ENCODE data around the gene ECT2.

Gene ECT2

DNA sequence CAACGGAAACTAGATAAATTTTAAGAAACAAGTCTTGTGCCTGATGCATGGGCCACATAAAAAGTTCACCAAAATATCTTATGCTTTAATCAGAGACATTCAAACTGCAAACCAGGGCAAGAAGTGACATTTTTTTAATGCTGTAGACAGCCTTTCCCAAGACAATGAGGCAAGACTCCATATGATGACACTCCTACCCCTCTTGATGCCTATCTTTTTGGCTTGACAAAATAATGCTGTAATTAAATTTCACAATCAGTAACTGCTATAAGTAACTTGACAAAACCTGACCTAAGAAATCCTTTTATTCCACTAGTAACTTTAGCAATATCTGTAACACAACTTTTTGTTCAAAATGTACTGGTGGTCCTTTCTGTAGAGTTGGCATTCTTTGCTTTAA, 48.7 kb downstream of the ECT2 start:
- DNase-seq (ENCODE audit: extremely low spot score): no peak
- TF ChIP-seq LEF1 (IDR thresholded peaks at IDR 0.05; ENCODE audit: borderline replicate concordance) (no peak), SP1 (IDR thresholded peaks at IDR 0.05) (no peak), BHLHE40 (IDR thresholded peaks at IDR 0.05; ENCODE audit: borderline replicate concordance) (no peak), CTBP1 (IDR thresholded peaks at IDR 0.05; ENCODE audit: borderline replicate concordance) (no peak), SUZ12 (IDR thresholded peaks at IDR 0.05) (no peak), FOXA1 (IDR thresholded peaks at IDR 0.05) (no peak), TARDBP (IDR thresholded peaks at IDR 0.05) (no peak), ARNT (IDR thresholded peaks at IDR 0.05) (no peak), L3MBTL2 (conservative IDR thresholded peaks at IDR 0.05) (no peak), ELF4 (IDR thresholded peaks at IDR 0.05) (no peak), NFRKB (IDR thresholded peaks at IDR 0.05) (no peak), ZNF384 (IDR thresholded peaks at IDR 0.05) (no peak), FOXM1 (IDR thresholded peaks at IDR 0.05; ENCODE audit: borderline replicate concordance) (no peak)
- TF ChIP-seq, protein P1, sequence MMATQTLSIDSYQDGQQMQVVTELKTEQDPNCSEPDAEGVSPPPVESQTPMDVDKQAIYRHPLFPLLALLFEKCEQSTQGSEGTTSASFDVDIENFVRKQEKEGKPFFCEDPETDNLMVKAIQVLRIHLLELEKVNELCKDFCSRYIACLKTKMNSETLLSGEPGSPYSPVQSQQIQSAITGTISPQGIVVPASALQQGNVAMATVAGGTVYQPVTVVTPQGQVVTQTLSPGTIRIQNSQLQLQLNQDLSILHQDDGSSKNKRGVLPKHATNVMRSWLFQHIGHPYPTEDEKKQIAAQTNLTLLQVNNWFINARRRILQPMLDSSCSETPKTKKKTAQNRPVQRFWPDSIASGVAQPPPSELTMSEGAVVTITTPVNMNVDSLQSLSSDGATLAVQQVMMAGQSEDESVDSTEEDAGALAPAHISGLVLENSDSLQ (IDR thresholded peaks at IDR 0.05): no peak
- ChIA-PET CTCF (no interaction called here), POLR2A (no interaction called here)

DNA sequence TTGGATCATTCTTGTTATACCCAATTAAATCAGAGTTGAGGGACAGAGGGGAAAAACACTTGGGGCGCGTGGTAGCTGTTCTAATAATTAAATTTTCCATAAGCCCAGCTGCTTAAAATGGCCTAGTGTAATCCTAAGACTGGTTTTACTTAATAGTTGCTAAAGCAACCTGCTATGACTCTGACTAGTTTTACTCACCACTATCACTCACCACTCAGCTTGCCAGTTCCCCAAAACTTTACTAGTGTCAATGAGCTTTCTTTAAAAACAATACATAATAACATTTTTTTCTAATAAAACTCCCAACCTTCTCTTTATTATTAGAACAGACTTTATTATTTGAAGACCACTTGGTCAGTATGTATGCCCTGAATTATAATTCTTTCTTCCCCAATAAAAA, 49.6 kb downstream of the ECT2 start:
- POLR2A ChIA-PET: no interaction called here
- CTCF ChIA-PET: no interaction called here
- TF ChIP-seq BHLHE40 (IDR thresholded peaks at IDR 0.05; ENCODE audit: borderline replicate concordance): no peak
- TF ChIP-seq FOXK2 (IDR thresholded peaks at IDR 0.05): no peak
- TF ChIP-seq ZNF384 (IDR thresholded peaks at IDR 0.05): no peak
- TF ChIP-seq FOXA1 (IDR thresholded peaks at IDR 0.05): no peak
- TF ChIP-seq HDGF (IDR thresholded peaks at IDR 0.05; ENCODE audit: borderline replicate concordance): no peak
- TF ChIP-seq ARNT (IDR thresholded peaks at IDR 0.05): no peak
- no peak for TF ChIP-seq ELF4 (IDR thresholded peaks at IDR 0.05)
- no peak for TF ChIP-seq CTBP1 (IDR thresholded peaks at IDR 0.05; ENCODE audit: borderline replicate concordance)
- no peak for TF ChIP-seq TARDBP (IDR thresholded peaks at IDR 0.05)
- TF ChIP-seq NFRKB (IDR thresholded peaks at IDR 0.05): no peak
- TF ChIP-seq SP1 (IDR thresholded peaks at IDR 0.05): no peak
- no peak for DNase-seq (ENCODE audit: extremely low spot score)

DNA sequence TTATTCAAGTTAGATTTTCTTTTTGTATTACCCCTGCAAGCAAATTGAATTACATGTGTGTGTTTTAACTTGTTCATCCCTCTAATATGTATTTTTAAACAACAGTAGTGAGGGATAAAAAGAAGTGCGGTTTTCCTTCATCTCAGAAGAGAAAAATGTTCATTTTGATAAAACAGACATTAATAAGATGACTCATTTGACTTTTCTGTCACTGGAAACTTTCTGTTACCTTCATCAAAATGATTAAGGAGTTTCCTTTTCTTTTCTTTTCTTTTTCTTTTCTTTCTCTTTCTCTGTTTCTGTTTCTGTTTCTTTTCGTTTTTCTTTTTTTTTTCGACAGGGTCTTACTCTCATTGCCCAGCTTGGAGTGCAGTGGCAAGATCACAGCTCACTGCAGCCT, 53.0 kb downstream of the ECT2 start:
- no peak for DNase-seq (ENCODE audit: extremely low spot score)
- TF ChIP-seq CTBP1 (IDR thresholded peaks at IDR 0.05; ENCODE audit: borderline replicate concordance): no peak
- TF ChIP-seq FOXK2 (IDR thresholded peaks at IDR 0.05): no peak
- TF ChIP-seq BHLHE40 (IDR thresholded peaks at IDR 0.05; ENCODE audit: borderline replicate concordance): no peak
- TF ChIP-seq ARNT (IDR thresholded peaks at IDR 0.05): no peak
- no peak for TF ChIP-seq TARDBP (IDR thresholded peaks at IDR 0.05)
- TF ChIP-seq, protein P1 (IDR thresholded peaks at IDR 0.05): no peak
- no peak for TF ChIP-seq SUZ12 (IDR thresholded peaks at IDR 0.05)
- TF ChIP-seq SP1 (IDR thresholded peaks at IDR 0.05): no peak
- TF ChIP-seq ELF4 (IDR thresholded peaks at IDR 0.05): no peak
- TF ChIP-seq FOXA1 (IDR thresholded peaks at IDR 0.05): no peak
- TF ChIP-seq NFRKB (IDR thresholded peaks at IDR 0.05): no peak
- no peak for TF ChIP-seq ZNF384 (IDR thresholded peaks at IDR 0.05)
- no peak for TF ChIP-seq FOXM1 (IDR thresholded peaks at IDR 0.05; ENCODE audit: borderline replicate concordance)
- ChIA-PET CTCF (no interaction called here), POLR2A (no interaction called here)

DNA sequence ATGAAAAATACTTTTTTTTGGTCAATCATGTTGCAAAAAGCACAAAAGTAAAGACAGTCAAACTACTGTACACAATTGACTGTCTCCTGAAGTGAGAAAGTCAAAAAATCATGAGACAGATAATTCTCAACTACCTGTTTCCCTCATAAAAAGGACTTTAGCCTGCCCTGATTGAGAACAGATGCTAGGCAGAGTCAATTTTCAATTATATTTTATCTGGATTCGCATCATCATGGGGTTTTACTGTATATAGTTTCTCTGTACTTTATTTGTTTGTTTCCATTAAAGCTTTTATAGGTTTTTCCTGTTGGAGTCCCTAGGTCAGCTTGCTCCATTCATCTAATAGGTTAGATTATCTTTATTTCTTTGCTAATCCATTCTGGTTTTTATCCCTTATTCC, 53.8 kb downstream of the ECT2 start:
- ChIA-PET POLR2A (no interaction called here), CTCF (no interaction called here)
- no peak for DNase-seq (ENCODE audit: extremely low spot score)
- TF ChIP-seq FOXK2 (IDR thresholded peaks at IDR 0.05) (no peak), ELF4 (IDR thresholded peaks at IDR 0.05) (no peak), ZNF384 (IDR thresholded peaks at IDR 0.05) (no peak), TARDBP (IDR thresholded peaks at IDR 0.05) (no peak), CTBP1 (IDR thresholded peaks at IDR 0.05; ENCODE audit: borderline replicate concordance) (no peak), LEF1 (IDR thresholded peaks at IDR 0.05; ENCODE audit: borderline replicate concordance) (no peak), FOXM1 (IDR thresholded peaks at IDR 0.05; ENCODE audit: borderline replicate concordance) (no peak), FOXA1 (IDR thresholded peaks at IDR 0.05) (no peak), SUZ12 (IDR thresholded peaks at IDR 0.05) (no peak), L3MBTL2 (conservative IDR thresholded peaks at IDR 0.05) (no peak)
- TF ChIP-seq, protein P1 (IDR thresholded peaks at IDR 0.05): no peak

GRCh38 chr3:172808969-172809546, 58.5 kb downstream of the ECT2 start:
- TF ChIP-seq SP1 (IDR thresholded peaks at IDR 0.05) (no peak), TARDBP (IDR thresholded peaks at IDR 0.05) (no peak), SUZ12 (IDR thresholded peaks at IDR 0.05) (no peak), L3MBTL2 (conservative IDR thresholded peaks at IDR 0.05) (no peak), LEF1 (IDR thresholded peaks at IDR 0.05; ENCODE audit: borderline replicate concordance) (no peak), FOXK2 (IDR thresholded peaks at IDR 0.05) (no peak), FOXM1 (IDR thresholded peaks at IDR 0.05; ENCODE audit: borderline replicate concordance) (no peak)
- TF ChIP-seq, protein P1 (IDR thresholded peaks at IDR 0.05): no peak
- ChIA-PET CTCF (no interaction called here), POLR2A (no interaction called here)
- no peak for DNase-seq (ENCODE audit: extremely low spot score)

- ChIA-PET POLR2A (no interaction called here), CTCF (no interaction called here)
- no peak for DNase-seq (ENCODE audit: extremely low spot score)
- TF ChIP-seq HDGF (IDR thresholded peaks at IDR 0.05; ENCODE audit: borderline replicate concordance) (no peak), FOXM1 (IDR thresholded peaks at IDR 0.05; ENCODE audit: borderline replicate concordance) (no peak), LEF1 (IDR thresholded peaks at IDR 0.05; ENCODE audit: borderline replicate concordance) (no peak), SP1 (IDR thresholded peaks at IDR 0.05) (no peak)
Observed at GRCh38 chr3:172811099-172811498, 60.6 kb downstream of the ECT2 start.

Data from HEK293T (cell line).